Smooth muscle cell (in vitro differentiated cells): ENCODE data around the gene UBR1. TPM values are rescaled to one million over a fixed set of nuclear protein-coding genes. Genes with fewer than 3 reads are reported as not detected.
A peak's percentile ranks its signal among the peaks of the same experiment; 100 is the strongest.

Experiments
- DNase-seq: peaks from one replicate; lab custom pipeline; 2025; ENCODE audit not compliant: unreplicated experiment; lab: John Stamatoyannopoulos, UW
- H2AFZ ChIP-seq: fragments of 200-600 bp; sonication (generic); 2 replicates; pipeline ENCODE4 v1.6.0; 2016; ENCODE audit warnings: antibody characterized with exemption, low read depth, mild to moderate bottlenecking
- H3F3A ChIP-seq: fragments of 200-600 bp; sonication (generic); 2 replicates; pipeline ENCODE4 v1.6.0; 2017; ENCODE audit warnings: antibody characterized with exemption, low read depth
- H3K27ac ChIP-seq: fragments of 200-600 bp; sonication (generic); 2 replicates; pipeline ENCODE4 v1.5.1; 2016; ENCODE audit warnings: low read depth, mild to moderate bottlenecking
- H3K27me3 ChIP-seq: fragments of 200-600 bp; sonication (generic); 2 replicates; pipeline ENCODE4 v1.6.1; 2016; ENCODE audit warnings: low read depth, mild to moderate bottlenecking
- H3K36me3 ChIP-seq: fragments of 200-600 bp; sonication (generic); 2 replicates; pipeline ENCODE4 v1.5.1; 2016; ENCODE audit warnings: low read depth
- H3K4me1 ChIP-seq: fragments of 200-600 bp; sonication (generic); 2 replicates; pipeline ENCODE4 v1.5.1; 2016; ENCODE audit warnings: low read depth
- H3K4me2 ChIP-seq: fragments of 200-600 bp; sonication (generic); 2 replicates; pipeline ENCODE4 v1.6.0; 2016; ENCODE audit warnings: mild to moderate bottlenecking
- H3K4me3 ChIP-seq: fragments of 200-600 bp; sonication (generic); 2 replicates; pipeline ENCODE4 v1.5.1; 2016; ENCODE audit warnings: mild to moderate bottlenecking
- H3K79me2 ChIP-seq: fragments of 200-600 bp; sonication (generic); 2 replicates; pipeline ENCODE4 v1.6.0; 2016; ENCODE audit warnings: low read depth, mild to moderate bottlenecking
- H3K9ac ChIP-seq: fragments of 200-600 bp; sonication (generic); 2 replicates; pipeline ENCODE4 v1.6.0; 2016; ENCODE audit warnings: low read depth
- H3K9me3 ChIP-seq: fragments of 200-600 bp; sonication (generic); replicated peaks from 2 replicates; pipeline ENCODE4 v1.5.1; 2016; ENCODE audit warnings: low read depth
- H4K20me1 ChIP-seq: fragments of 200-600 bp; sonication (generic); 2 replicates; pipeline ENCODE4 v1.6.0; 2016; ENCODE audit warnings: low read depth
- WGBS: methylation state at CpG from one replicate; pipeline ENCODE4 v1.1.7; 2016; ENCODE audit warnings: low lambda C conversion rate; 5-methylcytosine and 5-hydroxymethylcytosine counted together
- polyA plus RNA-seq: library from polyadenylated mRNA; unstranded; fragments of >200 nt; fragmentation: Nextera tagmentation; extraction: Ambion mirVana; gene quantifications from 2 replicates; pipeline ENCODE4 v1.2.1, GENCODE V29; 2016
- total RNA-seq: library from RNA; depleted of rRNA; stranded (reverse); fragments of >200 nt; gene quantifications from 2 replicates; pipeline ENCODE4 v1.2.3, GENCODE V29; 2014
- TF ChIP-seq, protein P1 (sequence below): fragments of 200-600 bp; sonication (generic); IDR thresholded peaks from 2 replicates; pipeline ENCODE4 v1.5.1; 2017; ENCODE audit warnings: borderline replicate concordance, mild to moderate bottlenecking, antibody characterized with exemption; ENCODE audit not compliant: insufficient read depth, poor library complexity, severe bottlenecking

UBR1 gene
- total and polyA plus RNA-seq, 2 experiments from 2014 or later = 8.7 to 24.0 TPM

DNA sequence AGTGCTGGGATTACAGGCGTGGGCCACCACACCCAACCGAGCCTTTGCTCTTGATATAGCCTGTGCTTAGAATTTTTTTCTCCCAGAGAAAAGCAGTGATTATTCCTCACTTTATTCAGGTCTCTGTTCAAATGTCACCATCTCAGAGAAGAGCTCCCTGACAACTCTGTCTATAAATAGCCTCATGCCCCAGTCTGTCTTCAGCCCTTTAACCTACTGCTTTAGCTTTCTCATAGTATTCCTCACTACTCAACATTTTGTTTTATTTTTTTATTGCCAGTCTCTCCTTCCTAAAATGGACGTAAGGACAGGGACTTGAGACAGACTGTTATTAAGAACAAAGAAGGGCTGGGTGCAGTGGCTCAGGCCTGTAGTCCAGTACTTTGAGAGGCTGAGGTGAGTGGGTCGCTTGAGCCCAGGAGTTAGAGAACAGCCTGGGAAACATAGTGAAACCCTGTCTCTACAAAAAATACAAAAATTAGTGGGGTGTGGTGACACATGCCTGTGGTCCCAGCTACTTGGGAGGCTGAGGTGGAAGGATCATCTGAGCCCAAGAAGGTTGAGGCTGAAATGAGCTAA lies 106.5 kb downstream of the UBR1 start:
- Histone ChIP-seq H3K27ac (no peak overlapping the region), H3K79me2 (no peaks in the 10 kb centered on the region), H3K9me3 (no peaks in the 10 kb centered on the region), H3K4me3 (no peak overlapping the region), H3K9ac (no peak overlapping the region), H3K4me2 (no peak overlapping the region), H3K27me3 (no peaks in the 10 kb centered on the region), H2AFZ (no peak overlapping the region), H3K4me1 (no peaks in the 10 kb centered on the region), H3F3A (no peaks in the 10 kb centered on the region), H4K20me1 (no peaks in the 10 kb centered on the region), H3K36me3 (peaks cover 6% of the 10 kb centered on the region)
- DNase-seq = no peak
- WGBS = 97% methylated on average over 4 of the region's 4 CpGs
- TF ChIP-seq, protein P1, sequence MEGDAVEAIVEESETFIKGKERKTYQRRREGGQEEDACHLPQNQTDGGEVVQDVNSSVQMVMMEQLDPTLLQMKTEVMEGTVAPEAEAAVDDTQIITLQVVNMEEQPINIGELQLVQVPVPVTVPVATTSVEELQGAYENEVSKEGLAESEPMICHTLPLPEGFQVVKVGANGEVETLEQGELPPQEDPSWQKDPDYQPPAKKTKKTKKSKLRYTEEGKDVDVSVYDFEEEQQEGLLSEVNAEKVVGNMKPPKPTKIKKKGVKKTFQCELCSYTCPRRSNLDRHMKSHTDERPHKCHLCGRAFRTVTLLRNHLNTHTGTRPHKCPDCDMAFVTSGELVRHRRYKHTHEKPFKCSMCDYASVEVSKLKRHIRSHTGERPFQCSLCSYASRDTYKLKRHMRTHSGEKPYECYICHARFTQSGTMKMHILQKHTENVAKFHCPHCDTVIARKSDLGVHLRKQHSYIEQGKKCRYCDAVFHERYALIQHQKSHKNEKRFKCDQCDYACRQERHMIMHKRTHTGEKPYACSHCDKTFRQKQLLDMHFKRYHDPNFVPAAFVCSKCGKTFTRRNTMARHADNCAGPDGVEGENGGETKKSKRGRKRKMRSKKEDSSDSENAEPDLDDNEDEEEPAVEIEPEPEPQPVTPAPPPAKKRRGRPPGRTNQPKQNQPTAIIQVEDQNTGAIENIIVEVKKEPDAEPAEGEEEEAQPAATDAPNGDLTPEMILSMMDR = no peak

DNA sequence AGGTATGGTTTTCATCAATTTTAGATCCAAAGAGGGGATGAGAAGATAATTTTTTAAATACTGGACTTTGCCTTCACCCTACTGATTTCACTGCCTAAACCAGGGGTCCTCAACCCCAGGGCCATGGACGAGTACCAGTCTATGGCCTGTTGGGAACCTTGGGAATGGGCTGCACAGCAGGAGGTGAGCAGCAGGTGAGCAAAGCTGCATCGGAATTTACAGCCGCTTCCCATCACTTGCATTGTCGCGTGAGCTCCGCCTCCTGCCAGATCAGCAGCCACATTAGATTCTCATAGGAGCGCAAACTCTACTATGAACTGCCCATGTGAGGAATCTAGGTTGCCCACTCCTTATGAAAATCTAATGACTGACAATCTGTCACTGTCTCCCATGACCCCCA lies 109.0 kb downstream of the UBR1 start:
- H3K4me2 ChIP-seq = no peak overlapping the region
- WGBS = 94% methylated on average over 7 of the region's 7 CpGs

GRCh38 chr15:42994546-42994945 lies 111.3 kb downstream of the UBR1 start:
- H3K27ac ChIP-seq = peak overlapping the region; percentile 40
- DNase-seq = no peak
- no peak overlapping the region for H3K9ac ChIP-seq
- H3K4me1 ChIP-seq = no peaks in the 10 kb centered on the region
- no peaks in the 10 kb centered on the region for H3F3A ChIP-seq
- no peak overlapping the region for H2AFZ ChIP-seq
- 40% methylated on average over 2 of the region's 2 CpGs for WGBS
- H4K20me1 ChIP-seq = no peaks in the 10 kb centered on the region
- TF ChIP-seq, protein P1 = no peak
- H3K79me2 ChIP-seq = no peaks in the 10 kb centered on the region
- no peaks in the 10 kb centered on the region for H3K9me3 ChIP-seq
- H3K4me3 ChIP-seq = no peak overlapping the region
- H3K4me2 ChIP-seq = peak overlapping the region; percentile 26
- H3K36me3 ChIP-seq = no peaks in the 10 kb centered on the region
- H3K27me3 ChIP-seq = no peaks in the 10 kb centered on the region

More for the DNA sequence above, 109.0 kb downstream of the UBR1 start:
- no peak overlapping the region for H3K27ac ChIP-seq
- H3K9me3 ChIP-seq = no peaks in the 10 kb centered on the region
- H3K4me1 ChIP-seq = no peaks in the 10 kb centered on the region
- TF ChIP-seq, protein P1 = no peak
- no peak for DNase-seq
- H4K20me1 ChIP-seq = no peaks in the 10 kb centered on the region
- no peak overlapping the region for H2AFZ ChIP-seq
- no peak overlapping the region for H3K9ac ChIP-seq
- H3K27me3 ChIP-seq = no peaks in the 10 kb centered on the region
- H3K79me2 ChIP-seq = no peaks in the 10 kb centered on the region
- H3K4me3 ChIP-seq = no peak overlapping the region
- no peaks in the 10 kb centered on the region for H3F3A ChIP-seq
- no peaks in the 10 kb centered on the region for H3K36me3 ChIP-seq

DNA sequence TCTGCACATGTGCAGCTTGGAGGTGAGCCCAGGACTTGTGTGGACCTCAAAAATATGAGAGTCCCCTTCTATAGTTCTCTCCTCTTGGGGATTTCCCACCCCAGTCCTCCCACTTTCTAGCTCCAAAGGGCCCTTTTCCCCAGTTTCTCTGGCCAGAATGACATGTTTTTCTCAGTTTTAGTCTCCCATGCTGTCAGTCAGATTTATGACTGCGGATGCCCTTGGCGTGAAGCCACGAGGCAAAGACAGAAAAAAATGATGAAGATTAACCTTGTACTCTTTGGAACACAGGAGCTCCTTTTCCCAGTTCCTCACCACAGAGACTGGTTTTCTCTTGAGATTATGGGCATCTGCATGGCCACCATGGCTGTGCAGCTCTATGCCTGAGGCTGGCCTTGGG lies 113.2 kb downstream of the UBR1 start:
- Histone ChIP-seq H3K4me3 (no peak overlapping the region), H4K20me1 (no peaks in the 10 kb centered on the region), H3K27ac (no peak overlapping the region), H3F3A (no peaks in the 10 kb centered on the region), H3K9me3 (no peaks in the 10 kb centered on the region), H3K79me2 (no peaks in the 10 kb centered on the region), H3K36me3 (peaks cover 5% of the 10 kb centered on the region), H3K27me3 (no peaks in the 10 kb centered on the region), H3K9ac (no peak overlapping the region), H2AFZ (no peak overlapping the region), H3K4me1 (no peaks in the 10 kb centered on the region), H3K4me2 (no peak overlapping the region)
- TF ChIP-seq, protein P1 = no peak
- 90% methylated on average over 3 of the region's 3 CpGs for WGBS
- no peak for DNase-seq
